ENCODE results near the gene SLC39A7.

Gene SLC39A7

GRCh38 chr6:33200219-33201146 lies at the start of gene SLC39A7, which contains the start of gene RXRB:
Gene SLC39A7 (plus strand): TSS chr6:33200867. CDS start chr6:33201246, 379 bp downstream.
Gene RXRB (minus strand): TSS chr6:33200665. CDS start chr6:33200476, 189 bp downstream.
- in situ Hi-C loops (cut with HindIII; ENCODE audit: low pct_unique_long_range_greater_than_20kb, low sequenced_read_pairs), result no loop called here
- peak; percentile 96 to 99 for DNase-seq (ENCODE audit: low read depth in 1 of 2, low spot score in 1 of 2)
- TF ChIP-seq JUND (IDR thresholded peaks at IDR 0.05; ENCODE audit: low read depth), result no peak

- no peak for TF ChIP-seq JUND (IDR thresholded peaks at IDR 0.05; ENCODE audit: low read depth)
- DNase-seq (ENCODE audit: low read depth in 1 of 2, low spot score in 1 of 2), result no peak
- in situ Hi-C loops (cut with HindIII; ENCODE audit: low pct_unique_long_range_greater_than_20kb, low sequenced_read_pairs), result no loop called here
These were observed 49.6 kb upstream of the SLC39A7 start for GRCh38 chr6:33151050-33151449.

GRCh38 chr6:33154349-33154748 lies 46.3 kb upstream of the SLC39A7 start:
- in situ Hi-C loops (cut with HindIII; ENCODE audit: low pct_unique_long_range_greater_than_20kb, low sequenced_read_pairs), result no loop called here
- DNase-seq (ENCODE audit: low read depth in 1 of 2, low spot score in 1 of 2), result no peak
- no peak for TF ChIP-seq JUND (IDR thresholded peaks at IDR 0.05; ENCODE audit: low read depth)

GRCh38 chr6:33156561-33156960 lies 44.1 kb upstream of the SLC39A7 start:
- in situ Hi-C loops (cut with HindIII; ENCODE audit: low pct_unique_long_range_greater_than_20kb, low sequenced_read_pairs), result no loop called here
- no peak for TF ChIP-seq JUND (IDR thresholded peaks at IDR 0.05; ENCODE audit: low read depth)
- DNase-seq (ENCODE audit: low read depth in 1 of 2, low spot score in 1 of 2), result no peak

- no peak for TF ChIP-seq JUND (IDR thresholded peaks at IDR 0.05; ENCODE audit: low read depth)
- DNase-seq (ENCODE audit: low read depth in 1 of 2, low spot score in 1 of 2), result no peak
- in situ Hi-C loops (cut with HindIII; ENCODE audit: low pct_unique_long_range_greater_than_20kb, low sequenced_read_pairs), result no loop called here
These were observed 43.7 kb upstream of the SLC39A7 start for GRCh38 chr6:33156964-33157363.

- no peak for TF ChIP-seq JUND (IDR thresholded peaks at IDR 0.05; ENCODE audit: low read depth)
- in situ Hi-C loops (cut with HindIII; ENCODE audit: low pct_unique_long_range_greater_than_20kb, low sequenced_read_pairs), result no loop called here
These were observed 40.6 kb upstream of the SLC39A7 start for GRCh38 chr6:33160096-33160495.

GRCh38 chr6:33160728-33161344 lies 39.8 kb upstream of the SLC39A7 start:
- in situ Hi-C loops (cut with HindIII; ENCODE audit: low pct_unique_long_range_greater_than_20kb, low sequenced_read_pairs), result no loop called here
- no peak for TF ChIP-seq JUND (IDR thresholded peaks at IDR 0.05; ENCODE audit: low read depth)
- DNase-seq (ENCODE audit: low read depth in 1 of 2, low spot score in 1 of 2), result peak in 1 of 2 experiments; percentile 63

More at GRCh38 chr6:33160096-33160495, 40.6 kb upstream of the SLC39A7 start:
- no peak for DNase-seq (ENCODE audit: low read depth in 1 of 2, low spot score in 1 of 2)

GRCh38 chr6:33161354-33162331 lies 39.0 kb upstream of the SLC39A7 start:
- no peak for TF ChIP-seq JUND (IDR thresholded peaks at IDR 0.05; ENCODE audit: low read depth)
- in situ Hi-C loops (cut with HindIII; ENCODE audit: low pct_unique_long_range_greater_than_20kb, low sequenced_read_pairs), result no loop called here
- peak; percentile 74 to 86 for DNase-seq (ENCODE audit: low read depth in 1 of 2, low spot score in 1 of 2)

- DNase-seq (ENCODE audit: low read depth in 1 of 2, low spot score in 1 of 2), result no peak
- in situ Hi-C loops (cut with HindIII; ENCODE audit: low pct_unique_long_range_greater_than_20kb, low sequenced_read_pairs), result no loop called here
- no peak for TF ChIP-seq JUND (IDR thresholded peaks at IDR 0.05; ENCODE audit: low read depth)
These were observed 37.1 kb upstream of the SLC39A7 start for GRCh38 chr6:33163540-33163939.

- in situ Hi-C loops (cut with HindIII; ENCODE audit: low pct_unique_long_range_greater_than_20kb, low sequenced_read_pairs), result no loop called here
- TF ChIP-seq JUND (IDR thresholded peaks at IDR 0.05; ENCODE audit: low read depth), result no peak
- DNase-seq (ENCODE audit: low read depth in 1 of 2, low spot score in 1 of 2), result no peak
These were observed 36.5 kb upstream of the SLC39A7 start for GRCh38 chr6:33164176-33164575.

- TF ChIP-seq JUND (IDR thresholded peaks at IDR 0.05; ENCODE audit: low read depth), result no peak
- no peak for DNase-seq (ENCODE audit: low read depth in 1 of 2, low spot score in 1 of 2)
- in situ Hi-C loops (cut with HindIII; ENCODE audit: low pct_unique_long_range_greater_than_20kb, low sequenced_read_pairs), result no loop called here
These were observed 35.8 kb upstream of the SLC39A7 start for GRCh38 chr6:33164665-33165373.
